Kidney (tissue), 14 donors: ENCODE data around the gene MYEF2. TPM values are rescaled to one million over a fixed set of nuclear protein-coding genes. Genes with fewer than 3 reads are reported as not detected.

Source experiments
- DNase-seq, 5 donors: peaks; one replicate each; pipeline ENCODE4 v3.0.0-alpha.2; 2013 to 2020
- FAIRE-seq: peaks from 2 replicates; lab custom pipeline; 2012; peaks lifted over from hg19 to GRCh38; lab: Jason Lieb, UNC
- H3K27ac ChIP-seq, 2 donors: one replicate each; pipeline ENCODE4 v1.7.0; 2013; ENCODE audit warnings: low read depth in 2 of 2, low read length in 2 of 2, inconsistent platforms in 1 of 2
- H3K27me3 ChIP-seq: one replicate; pipeline ENCODE4 v1.7.1; 2013; ENCODE audit warnings: low read length, inconsistent platforms; ENCODE audit not compliant: control insufficient read depth, insufficient read depth
- H3K36me3 ChIP-seq, 3 donors: one replicate each; pipeline versions ENCODE4 v1.7.0 to v1.7.1; 2013; ENCODE audit warnings: low read length in 3 of 3, control low read depth in 1 of 3, inconsistent platforms in 1 of 3; ENCODE audit not compliant: insufficient read depth in 3 of 3, control insufficient read depth in 2 of 3
- H3K4me1 ChIP-seq, 3 donors: one replicate each; pipeline versions ENCODE4 v1.7.0 to v1.7.1; 2013; ENCODE audit warnings: low read length in 3 of 3, inconsistent platforms in 1 of 3, low read depth in 1 of 3; ENCODE audit not compliant: control insufficient read depth in 2 of 3, insufficient read depth in 2 of 3
- H3K4me3 ChIP-seq, 3 donors: one replicate each; pipeline versions ENCODE4 v1.7.0 to v1.8.1; 2013; ENCODE audit warnings: low read length in 3 of 3, control low read depth in 1 of 3, inconsistent platforms in 1 of 3
- H3K9ac ChIP-seq, 3 donors: one replicate each; pipeline versions ENCODE4 v1.7.0 to v1.7.1; 2013; ENCODE audit warnings: low read length in 3 of 3, control low read depth in 1 of 3, inconsistent platforms in 1 of 3
- H3K9me3 ChIP-seq, 3 donors: one replicate each; pipeline versions ENCODE4 v1.7.0 to v1.7.1; 2013; ENCODE audit warnings: low read length in 3 of 3, control low read depth in 1 of 3, inconsistent platforms in 1 of 3; ENCODE audit not compliant: control insufficient read depth in 2 of 3, insufficient read depth in 1 of 3
- CTCF ChIP-seq: IDR thresholded peaks from 3 replicates; pipeline ENCODE4 v1.5.1; 2012; ENCODE audit warnings: mild to moderate bottlenecking, moderate library complexity, borderline replicate concordance; ENCODE audit not compliant: insufficient read depth; ENCODE audit errors: extremely low read depth
- intact Hi-C: fragments of 100-400 bp; cut with DNase I; formaldehyde crosslinking; loops from one replicate; pipeline ENCODE4 v1.11.1; 2022
- polyA plus RNA-seq: library from polyadenylated mRNA; stranded (reverse); fragments of 350-450 nt; fragmentation: Illumina TruSeq; extraction: RNeasy Lipid Tissue Mini Kit (QIAGEN cat#74804); gene quantifications from one replicate; pipeline ENCODE4 v1.2.3, GENCODE V29; 2014; ENCODE audit warnings: low read depth, low replicate concordance; ENCODE audit not compliant: insufficient read depth
- total RNA-seq: library from RNA; stranded (reverse); fragmentation: NEBNext Ultra II Directional; extraction: Animal tissue kit (Norgen Biotek cat#: 25700); gene quantifications from one replicate; pipeline ENCODE4 v1.2.1, GENCODE V29; 2021
- donor health status: control.
- donor health status: control.
- donor health status: control.
- donor health status: control.
- donor health status: control.
- donor health status: DM: yes; HTN: yes; CAD: no.
- donor health status: Normal renal cell carcinoma (clear cell type).

The MYEF2 gene
- total and polyA plus RNA-seq, 2 donors from 2014 or later: 17.6 to 46.3 TPM

DNA sequence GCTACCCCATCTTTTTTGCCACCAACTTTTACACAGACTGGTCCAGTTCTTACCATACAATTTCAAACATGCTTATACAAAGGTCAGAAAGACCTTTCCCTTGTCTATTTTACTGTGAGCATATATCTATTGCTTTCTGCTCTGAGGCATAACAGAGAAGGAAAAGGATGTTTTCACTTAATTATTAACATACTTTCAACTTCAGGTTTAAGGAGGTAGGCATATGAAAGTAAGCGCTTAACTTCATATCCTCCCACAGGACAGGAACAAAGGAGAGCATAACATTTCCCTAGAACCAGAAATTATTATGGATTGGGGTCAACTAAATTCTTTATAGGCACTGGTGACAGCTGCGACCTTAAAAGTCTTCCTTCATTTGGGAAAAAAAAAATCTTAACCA is 1.1 kb downstream of the MYEF2 start:
- TF ChIP-seq CTCF: no peak
- H3K27me3 ChIP-seq: no peaks in the 10 kb centered on the region
- H3K9me3 ChIP-seq: no peaks in the 10 kb centered on the region
- H3K27ac ChIP-seq: peak overlapping the region in 1 of 2 donors; percentile 78
- peak overlapping the region in 2 of 3 donors; percentile 60 to 61 for H3K9ac ChIP-seq
- peak overlapping the region; percentile 46 to 72 (median 60) for H3K4me3 ChIP-seq
- no peaks in the 10 kb centered on the region for H3K4me1 ChIP-seq
- FAIRE-seq: no peak
- intact Hi-C loops: no loop called here
- peak in 1 of 5 donors; percentile 22 for DNase-seq
- H3K36me3 ChIP-seq: no peaks in the 10 kb centered on the region

GRCh38 chr15:48176112-48176511 is 2.0 kb downstream of the MYEF2 start:
- TF ChIP-seq CTCF: no peak
- intact Hi-C loops: no loop called here

GRCh38 chr15:48175126-48175525 is 3.0 kb downstream of the MYEF2 start:
- intact Hi-C loops: no loop called here

More at GRCh38 chr15:48176112-48176511, 2.0 kb downstream of the MYEF2 start:
- no peaks in the 10 kb centered on the region for H3K9me3 ChIP-seq
- no peak overlapping the region for H3K27ac ChIP-seq
- no peak overlapping the region for H3K4me3 ChIP-seq
- H3K36me3 ChIP-seq: no peaks in the 10 kb centered on the region
- H3K27me3 ChIP-seq: no peaks in the 10 kb centered on the region
- H3K9ac ChIP-seq: no peak overlapping the region
- DNase-seq (no peak), FAIRE-seq (no peak)
- no peaks in the 10 kb centered on the region for H3K4me1 ChIP-seq

More at GRCh38 chr15:48175126-48175525, 3.0 kb downstream of the MYEF2 start:
- no peak for TF ChIP-seq CTCF
- Histone ChIP-seq H3K27ac (no peak overlapping the region), H3K36me3 (no peaks in the 10 kb centered on the region), H3K9me3 (no peaks in the 10 kb centered on the region), H3K27me3 (no peaks in the 10 kb centered on the region), H3K9ac (no peak overlapping the region), H3K4me3 (no peak overlapping the region), H3K4me1 (no peaks in the 10 kb centered on the region)
- no peak for DNase-seq
- no peak for FAIRE-seq
